RKO (cell line): ENCODE data around the gene WNT7B.

Source experiments
- DNase-seq: peaks from one replicate; pipeline ENCODE4 v3.0.0-alpha.2; 2016; ENCODE audit warnings: low spot score

Gene WNT7B

DNA sequence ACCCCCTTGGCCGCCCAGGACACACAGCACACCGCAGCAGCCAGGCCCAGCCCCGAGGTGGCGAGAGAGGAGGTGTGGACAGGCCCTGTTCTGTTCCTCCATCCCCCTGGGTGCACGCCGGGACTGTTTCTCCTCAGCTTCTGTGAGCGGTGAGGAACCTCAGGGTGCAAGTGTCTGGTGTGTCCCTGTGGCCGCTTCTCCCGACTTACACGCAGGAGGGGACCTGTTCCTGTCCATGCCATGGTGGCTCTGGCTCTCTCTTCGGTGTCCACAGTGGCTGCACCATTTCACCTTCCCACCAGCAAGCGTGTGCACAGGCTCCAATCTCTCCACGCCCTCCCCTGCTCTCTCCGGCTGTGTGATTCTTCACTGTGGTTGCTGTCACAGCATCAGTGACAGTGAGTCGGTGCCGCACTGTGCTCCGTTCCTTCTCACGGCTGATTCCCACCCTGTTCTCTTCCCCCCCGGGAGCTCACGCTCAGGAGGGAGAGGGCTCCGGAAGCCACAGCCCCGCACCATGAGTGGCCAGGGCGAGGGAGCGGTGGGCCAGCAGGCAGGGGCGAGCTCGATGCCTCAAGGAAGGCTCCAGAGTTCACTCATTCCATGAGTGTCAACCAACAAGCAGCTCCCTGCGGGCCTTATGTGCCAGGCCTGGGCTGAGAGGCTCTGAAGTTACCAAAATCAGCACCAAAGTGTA, 18.6 kb upstream of the WNT7B start:
- no peak for DNase-seq

DNA sequence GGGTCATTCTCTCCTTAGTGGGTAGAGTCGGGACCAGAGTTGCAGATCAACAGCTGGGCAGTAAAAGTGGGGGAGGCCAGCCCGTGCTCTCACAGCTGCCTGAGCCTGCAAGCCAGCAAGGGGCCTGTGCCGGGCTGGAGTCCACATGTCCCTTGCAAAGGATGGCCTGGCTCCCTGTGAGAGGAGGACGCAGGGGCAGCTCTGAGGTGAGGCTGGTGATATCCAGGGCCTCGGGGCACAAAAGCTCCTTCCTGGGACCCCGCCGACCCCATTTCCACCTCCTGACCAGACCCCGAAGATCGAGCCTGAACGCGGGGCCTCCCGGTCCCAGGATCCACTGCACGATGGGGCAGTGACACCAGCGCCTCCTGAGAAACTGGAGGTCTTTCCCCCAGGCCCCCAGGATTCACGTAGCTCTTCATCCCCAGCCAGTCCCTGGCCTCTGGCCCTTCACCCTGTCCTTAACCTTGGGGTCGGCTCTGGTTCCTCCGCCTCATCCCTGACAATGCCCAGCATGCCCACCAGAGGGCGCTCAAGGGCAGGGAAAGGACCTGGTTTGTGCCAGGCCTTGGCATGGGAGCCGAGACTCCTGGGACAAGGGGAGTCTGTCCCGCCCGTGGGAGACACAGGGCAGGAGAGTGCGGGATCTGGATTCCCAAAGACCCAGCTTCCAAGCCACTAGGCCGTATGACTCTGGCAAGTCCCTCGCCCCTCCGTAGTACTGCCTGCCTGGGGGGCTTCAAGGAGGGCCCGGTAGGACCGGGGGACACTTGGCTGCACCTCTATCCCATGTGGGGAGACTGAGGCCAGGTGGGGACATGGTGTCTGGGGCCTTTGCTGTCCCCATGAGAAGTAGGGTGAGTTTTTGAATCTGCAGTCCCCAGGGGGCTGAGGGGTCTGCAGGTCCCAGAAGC, 17.8 kb upstream of the WNT7B start:
- DNase-seq, result peak; percentile 45

DNA sequence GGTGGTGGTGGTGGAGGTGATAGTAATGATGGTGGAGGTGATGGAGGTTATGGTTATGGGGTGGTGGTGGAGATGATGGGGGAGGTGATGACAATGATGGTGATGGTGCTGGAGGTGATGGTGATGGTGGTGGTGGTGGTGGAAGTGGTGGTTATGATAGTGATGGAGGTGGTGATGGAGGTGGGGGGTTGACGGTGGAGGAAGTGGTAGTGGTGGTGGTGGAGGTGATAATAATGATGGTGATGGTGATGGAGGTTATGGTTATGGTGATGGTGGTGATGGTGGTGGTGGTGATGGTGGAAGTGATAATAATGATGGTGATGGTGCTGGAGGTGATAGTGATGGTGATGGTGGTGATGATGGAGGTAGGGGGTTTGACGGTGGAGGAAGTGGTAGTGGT, 16.9 kb upstream of the WNT7B start:
- DNase-seq, result no peak

DNA sequence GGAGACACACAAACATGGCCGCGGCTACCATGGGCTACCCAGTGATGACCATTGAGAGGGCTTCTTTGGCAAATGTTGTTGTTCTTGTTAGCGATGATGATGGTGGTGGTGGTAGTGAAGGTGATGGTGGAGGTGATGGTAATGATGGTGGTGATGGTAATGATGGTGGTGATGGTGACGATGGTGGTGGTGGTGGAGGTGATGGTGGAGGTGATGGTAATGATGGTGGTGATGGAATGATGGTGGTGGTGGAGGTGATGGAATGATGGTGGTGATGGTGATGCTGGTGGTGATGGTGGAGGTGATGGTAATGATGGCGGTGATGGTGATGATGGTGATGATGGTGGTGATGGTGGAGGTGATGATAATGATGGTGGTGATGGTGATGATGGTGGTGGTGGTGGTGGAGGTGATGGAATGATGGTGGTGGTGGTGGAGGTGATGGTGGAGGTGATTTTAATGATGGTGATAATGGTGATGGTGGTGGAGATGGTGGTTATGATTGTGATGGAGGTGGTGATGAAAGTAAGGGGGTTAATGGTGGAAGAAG, 16.3 kb upstream of the WNT7B start:
- DNase-seq, result no peak

DNA sequence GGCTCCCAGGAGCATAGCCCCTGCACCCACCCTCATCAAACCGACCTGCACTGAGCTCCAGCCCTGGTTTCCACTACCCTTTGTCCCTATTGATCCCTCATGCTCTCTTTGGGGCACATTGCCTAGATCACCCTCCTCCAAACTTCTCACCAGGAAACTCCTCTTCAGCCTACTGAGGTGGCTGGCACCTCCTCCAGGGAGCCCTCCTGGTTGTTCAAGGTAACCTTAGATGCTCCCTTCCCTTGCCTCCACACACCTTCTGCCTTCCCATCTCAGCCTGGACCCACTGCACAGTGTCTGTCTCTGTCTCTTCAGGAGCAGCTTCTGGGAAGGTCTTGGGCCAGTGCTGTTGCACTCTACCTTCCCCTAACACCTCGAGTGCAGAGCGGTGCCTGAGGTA, 15.8 kb upstream of the WNT7B start:
- DNase-seq, result no peak

DNA sequence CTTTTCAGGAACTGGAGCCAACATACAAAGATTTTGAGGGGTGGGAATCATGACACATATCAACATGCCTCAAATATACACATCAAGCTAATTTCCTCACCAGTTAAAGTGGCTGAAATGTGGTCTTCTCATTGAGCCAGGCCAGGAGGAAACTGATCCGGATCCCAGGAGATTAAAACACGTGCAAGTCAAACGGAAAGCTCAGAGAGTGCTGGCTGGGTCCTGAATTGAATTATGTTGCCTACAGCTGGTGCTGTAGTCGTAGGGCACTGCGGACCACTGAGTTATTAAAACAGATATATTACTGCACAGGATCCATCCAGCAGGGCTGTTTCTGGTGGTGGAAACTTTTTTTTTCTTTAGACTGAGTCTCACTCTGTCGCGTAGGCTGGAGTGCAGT, 14.1 kb upstream of the WNT7B start:
- no peak for DNase-seq

DNA sequence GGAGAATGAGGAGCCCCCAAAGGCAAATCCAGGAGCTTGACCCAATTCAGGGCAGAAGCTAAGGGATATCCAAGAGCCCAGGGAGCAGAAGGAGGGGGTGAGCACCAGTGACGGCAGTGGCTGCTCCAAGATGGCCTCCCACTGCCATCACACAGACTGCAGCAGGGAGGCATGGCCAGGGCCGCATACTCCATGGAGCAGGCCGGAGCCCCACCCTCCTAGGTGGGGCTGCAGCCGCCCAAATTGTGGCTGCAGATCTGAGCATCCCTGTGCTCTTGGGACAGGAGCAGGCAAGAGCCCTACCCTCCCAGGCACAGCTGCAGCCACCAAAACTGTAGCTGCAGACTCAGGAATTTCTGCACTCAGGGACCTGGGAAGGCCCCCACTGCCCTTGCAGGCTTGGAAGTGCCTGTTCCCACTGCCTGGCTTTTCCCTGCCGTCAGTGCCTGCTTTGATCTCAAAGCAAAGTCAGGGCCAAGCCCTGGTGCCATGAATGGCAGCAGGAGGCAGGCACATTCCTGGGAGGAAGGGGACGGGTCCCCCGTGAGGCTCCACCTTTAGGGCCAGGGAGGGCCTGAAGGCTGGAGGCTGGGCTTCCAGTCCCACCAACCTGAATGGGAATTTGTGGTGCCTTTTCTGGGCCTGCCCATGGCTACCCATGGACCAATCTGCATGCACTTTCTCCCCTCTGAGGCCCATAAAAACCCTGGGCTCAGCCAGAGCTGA, 10.3 kb upstream of the WNT7B start:
- DNase-seq, result no peak

DNA sequence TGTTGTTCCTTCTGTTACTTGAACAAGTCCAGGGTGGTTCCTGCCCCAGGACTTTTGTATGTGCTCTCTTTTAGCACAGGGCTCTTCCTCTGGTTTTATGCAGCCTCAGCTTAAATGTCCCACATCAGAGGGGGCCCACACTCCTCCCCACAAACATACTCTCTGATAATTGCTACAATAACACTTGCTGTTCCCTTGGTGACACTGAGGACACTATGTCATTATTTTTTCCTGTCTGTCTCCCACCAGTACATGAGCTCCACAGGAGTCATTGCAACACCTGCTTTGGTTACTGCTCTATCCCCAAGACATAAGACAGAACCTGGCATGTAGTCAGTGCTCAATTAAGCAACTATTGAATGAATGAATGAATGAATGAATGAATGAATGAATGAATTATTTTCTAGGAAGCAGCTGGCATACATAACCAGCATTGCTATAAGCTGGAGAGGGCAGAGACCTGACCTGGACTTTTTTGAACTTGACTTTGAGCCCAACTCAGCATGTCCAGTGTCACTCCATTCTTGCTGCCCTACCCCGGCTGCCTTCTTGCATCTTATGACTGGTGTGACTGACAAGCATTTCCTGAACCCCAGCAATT, 7.5 kb upstream of the WNT7B start:
- DNase-seq, result no peak

DNA sequence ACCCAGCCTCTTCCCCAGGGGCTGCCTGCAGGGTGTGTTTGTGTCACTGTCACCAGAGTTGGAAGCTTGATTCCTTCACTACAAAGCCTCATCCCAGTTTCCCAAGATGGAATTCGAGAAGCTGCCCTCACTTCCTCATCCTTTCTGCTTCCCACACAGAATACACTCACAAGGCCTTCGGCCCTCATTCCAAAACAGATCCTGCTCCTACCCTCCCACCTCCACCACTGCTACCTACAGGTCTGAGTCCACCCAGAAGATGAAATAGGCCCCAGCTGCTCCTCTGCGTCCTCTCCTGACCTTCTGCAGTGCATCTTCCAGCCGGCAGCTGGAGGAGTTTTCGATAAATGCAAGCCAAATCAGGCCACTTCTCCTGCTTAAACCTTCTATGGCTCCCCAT, 6.8 kb upstream of the WNT7B start:
- no peak for DNase-seq

DNA sequence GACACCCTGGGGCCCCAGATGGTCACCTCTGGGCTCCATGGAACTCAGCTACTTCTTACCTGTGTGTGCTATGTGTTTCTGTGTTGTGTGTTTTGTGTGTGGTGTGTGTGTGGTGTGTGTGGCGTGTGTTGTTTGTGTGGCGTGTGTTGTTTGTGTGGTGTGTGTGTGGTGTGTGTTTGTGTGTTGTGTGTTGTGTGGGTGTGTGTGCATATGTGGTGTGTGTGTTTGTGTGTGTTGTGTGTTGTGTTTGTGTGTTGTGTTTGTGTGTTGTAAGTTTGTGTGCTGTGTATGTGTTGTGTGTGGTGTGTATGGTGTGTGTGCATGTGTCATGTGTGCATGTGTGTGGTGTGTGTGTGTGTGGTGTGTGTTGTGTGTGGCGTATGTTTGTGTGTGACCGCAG, 3.8 kb upstream of the WNT7B start:
- DNase-seq, result no peak

DNA sequence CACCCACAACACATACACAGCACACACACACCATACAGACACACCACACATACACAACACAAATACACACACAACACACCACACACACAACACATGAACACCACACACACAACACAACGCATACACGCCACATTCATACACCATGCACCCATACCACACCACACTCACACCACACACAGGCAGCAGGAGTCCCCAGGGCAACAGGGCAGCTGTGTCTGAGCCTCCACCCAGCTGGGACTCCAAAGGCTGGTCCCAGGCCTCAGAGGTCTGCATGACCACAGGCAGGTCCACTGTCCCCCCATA, 3.3 kb upstream of the WNT7B start:
- DNase-seq, result no peak

DNA sequence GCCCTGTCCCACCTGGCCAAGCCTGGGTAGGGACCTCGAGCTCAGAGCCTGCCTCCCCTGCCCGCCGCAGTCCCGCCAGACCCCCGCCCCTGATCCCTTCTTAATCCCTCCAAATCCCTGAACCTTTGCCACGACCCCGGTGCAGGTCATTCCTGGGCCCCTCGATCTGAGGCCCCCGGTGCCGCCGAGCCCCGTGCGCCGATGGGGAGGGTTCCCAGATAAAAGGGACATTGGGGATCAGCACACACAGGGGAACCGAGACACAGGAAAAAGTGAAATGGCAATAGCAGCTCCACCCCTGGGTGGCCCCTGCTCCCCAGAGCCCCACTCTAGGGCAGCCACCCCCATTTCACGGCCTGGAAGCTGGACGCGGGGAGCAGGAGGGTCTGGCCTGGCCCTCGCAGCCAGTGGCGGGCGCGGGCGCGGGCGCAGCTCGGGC, 1.3 kb upstream of the WNT7B start:
- DNase-seq, result no peak

DNA sequence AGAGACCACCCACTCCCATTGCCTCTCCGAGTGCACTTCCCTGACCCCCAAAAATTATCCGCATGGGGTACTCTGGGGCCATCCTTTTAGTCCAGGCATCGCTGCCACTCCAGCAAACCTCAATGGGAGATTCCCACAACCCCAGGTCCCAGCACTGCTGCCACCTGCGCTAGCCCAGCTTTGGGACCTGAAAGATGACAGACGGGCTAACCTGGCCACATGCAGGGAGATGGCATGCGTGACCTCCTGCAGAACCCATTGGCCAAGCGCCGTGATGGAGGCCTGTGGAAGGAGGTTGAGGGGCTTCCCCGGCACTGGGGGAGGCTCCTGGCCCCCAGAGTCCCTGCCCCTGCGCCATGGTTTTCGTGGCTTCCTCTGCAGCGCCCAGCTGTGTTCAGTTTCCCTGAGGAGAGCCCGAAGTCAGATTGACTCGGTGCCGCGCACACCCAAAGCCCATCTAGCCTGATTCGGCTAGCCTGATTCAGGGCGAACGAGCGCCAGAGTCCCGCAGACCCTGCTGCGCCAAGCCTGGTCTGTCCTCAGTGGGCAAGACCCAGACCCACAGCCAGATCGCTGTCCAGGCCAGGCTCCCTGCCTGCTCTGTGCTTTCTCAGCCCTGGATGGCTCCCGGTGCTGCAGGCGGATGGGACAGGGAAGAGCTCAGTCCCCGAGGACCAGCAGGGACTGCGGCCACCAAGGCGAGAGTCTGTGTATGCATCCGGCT, 751 bp upstream of the WNT7B start:
- DNase-seq, result no peak

DNA sequence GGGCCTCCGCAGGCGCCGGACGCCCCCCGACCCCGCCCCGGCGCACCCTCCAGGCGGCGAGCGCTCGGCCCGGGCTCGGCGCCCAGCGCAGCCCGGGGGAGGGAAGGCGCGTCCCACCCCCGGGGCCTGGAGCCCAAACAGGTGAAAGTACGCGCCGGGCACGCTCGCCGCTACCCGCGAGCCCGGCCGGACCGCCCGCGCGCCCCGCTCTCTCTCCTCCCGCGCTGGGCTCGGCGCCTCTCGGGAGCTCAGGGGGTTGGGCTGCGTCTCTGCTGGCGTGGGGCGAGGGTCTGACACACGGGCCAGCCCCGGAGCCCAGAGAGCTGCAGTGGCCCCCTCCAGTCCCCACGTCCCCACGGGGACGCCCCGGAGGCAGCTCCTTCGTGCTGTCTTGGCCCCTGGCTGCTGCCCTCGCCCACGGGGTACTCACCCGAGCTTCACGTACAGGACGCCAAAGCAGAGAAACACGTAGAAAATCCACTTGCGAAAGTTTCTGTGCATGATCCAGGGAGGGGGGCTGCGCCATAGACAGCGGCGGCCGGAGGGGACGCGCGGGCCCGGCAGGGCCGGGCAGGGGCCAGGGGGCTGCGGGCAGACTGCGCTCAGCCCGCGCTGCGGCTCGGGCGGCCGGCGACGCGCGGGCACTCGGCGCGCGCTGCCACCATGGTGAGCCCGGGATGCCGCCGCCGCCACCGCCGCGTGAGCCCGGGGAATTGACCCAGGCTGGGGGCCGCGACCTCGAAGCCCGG, 534 bp downstream of the WNT7B start:
- DNase-seq, result no peak

DNA sequence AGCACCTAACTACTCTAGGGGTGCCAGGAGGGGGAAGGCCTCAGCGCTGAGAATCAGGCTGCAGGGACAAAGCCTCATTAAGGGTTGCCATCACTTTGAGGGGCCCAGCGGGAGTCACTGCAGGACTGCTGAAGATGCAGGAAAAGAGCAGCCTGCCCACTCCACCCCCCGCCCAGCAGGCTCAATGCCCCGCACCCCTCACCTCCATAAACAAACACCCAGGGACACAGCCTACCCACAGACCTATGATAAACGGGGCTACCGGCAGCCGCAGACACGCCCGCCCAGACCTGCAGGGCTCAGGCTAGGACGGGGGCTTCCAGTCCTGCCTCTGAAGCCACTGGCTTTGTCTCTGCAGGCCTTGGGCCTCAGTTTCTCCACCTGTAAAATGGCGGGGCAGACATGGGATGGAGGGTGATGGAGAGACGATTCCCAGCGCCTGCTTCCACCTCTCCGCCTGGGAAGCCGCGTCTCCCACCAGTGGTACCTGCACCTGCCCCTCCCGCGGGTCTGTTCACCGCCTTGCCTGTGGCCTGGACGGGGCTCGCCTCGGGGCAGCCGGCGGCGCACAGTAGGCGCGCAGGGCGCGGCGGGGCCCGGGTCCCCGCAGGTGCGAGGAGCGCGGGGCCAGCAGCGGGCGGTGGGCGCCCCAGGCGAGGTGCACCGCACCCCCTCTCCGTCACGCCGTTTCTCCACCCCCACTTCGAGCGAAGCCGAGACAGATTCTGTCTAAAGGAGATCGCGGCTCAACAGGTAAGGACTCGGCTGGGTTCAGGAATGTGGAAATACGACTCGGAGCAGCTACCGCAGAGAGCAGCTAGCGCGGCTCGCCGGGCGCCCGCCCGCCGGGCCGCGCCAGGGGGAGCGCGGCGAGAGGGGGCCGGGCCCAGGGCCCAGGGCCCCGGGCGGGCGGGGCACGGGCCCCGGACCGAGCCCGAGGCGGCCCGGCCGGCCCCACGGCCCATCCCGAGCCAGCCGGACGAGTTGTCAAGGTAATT, 1.5 kb downstream of the WNT7B start:
- no peak for DNase-seq

DNA sequence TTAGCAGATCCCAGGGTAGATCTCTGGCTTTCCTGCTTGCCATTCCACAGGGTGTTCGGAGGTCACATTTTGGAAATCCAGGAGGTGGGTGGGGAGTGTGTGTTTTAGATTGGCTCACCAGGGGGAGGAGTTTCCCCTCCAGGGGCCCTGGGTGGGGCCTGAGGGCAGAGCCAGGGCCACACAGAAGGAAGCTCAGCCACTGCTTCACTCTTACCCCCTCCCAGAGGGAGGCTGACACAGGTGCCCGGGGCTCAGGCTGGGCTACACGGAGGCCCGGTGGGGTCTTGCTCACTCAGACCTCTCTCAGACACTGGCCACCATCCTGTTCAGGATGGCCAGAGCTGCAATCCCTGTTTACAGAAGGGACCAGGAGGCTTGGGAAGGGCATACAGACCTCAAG, 2.5 kb downstream of the WNT7B start:
- DNase-seq, result no peak

DNA sequence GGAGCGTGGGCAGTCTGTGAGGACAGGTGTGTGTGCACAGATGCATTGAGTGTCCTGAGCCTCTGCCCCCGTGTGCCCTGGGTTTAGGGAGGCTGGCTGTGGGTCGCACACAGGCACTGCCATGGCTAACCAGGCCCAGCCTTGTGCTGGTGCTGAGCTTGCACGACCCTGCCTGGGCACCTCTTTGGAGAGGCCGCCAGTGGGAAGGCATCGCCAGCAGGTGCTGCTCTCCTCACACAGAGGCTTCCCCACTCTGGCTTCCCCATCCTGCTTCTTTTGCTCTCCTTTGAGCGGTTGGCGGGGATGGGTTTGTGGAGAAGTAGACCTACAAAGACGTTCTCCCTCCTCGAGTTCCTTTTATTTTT, 4.1 kb downstream of the WNT7B start:
- DNase-seq, result no peak

DNA sequence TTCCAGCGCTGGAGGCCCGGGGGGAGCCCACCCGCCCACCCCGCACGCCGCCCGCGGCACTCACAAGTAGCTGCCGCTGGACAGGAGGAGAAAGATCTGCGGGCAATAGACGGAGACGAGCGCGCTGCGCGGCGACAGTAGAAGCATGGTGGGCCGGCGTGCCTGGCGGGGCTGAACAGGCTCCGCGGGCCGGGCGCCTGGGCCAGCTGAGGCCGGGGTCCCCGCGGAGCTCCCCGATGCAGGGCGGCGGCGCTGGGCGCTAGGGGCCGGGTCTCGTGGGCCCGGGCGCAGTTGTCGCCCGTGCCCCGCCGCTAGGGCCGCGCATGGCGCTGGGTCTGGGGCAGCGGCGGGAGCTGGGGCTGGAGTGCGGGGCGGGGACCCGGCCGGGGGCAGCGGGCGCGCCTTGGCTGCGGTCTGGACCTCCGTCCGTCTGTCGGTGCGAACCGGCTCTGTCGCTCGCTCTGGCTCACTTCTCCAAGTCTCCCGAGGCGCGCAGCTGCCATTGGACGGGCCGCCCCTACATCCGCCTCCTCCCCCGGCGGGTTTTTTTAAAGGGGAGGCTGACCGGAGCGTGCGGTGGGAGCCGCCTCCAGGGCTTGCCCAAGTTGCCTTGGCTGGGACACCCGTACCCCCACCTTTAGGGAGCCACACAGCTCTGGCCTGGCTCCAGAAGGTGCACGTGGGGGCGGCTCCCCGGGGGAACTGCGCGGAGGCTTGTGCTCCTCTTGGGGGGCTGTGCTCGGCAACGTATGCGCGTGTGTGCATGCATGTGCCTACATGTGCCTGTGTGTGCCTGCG, 4.7 kb downstream of the WNT7B start:
- DNase-seq, result no peak
